ENCODE results near the gene NUP93.
"Not testable (repeated sequence)": the region's sequence is repeated elsewhere in the genome, so short reads cannot be mapped to it uniquely, and the experiment has no call there.

NUP93 gene

DNA sequence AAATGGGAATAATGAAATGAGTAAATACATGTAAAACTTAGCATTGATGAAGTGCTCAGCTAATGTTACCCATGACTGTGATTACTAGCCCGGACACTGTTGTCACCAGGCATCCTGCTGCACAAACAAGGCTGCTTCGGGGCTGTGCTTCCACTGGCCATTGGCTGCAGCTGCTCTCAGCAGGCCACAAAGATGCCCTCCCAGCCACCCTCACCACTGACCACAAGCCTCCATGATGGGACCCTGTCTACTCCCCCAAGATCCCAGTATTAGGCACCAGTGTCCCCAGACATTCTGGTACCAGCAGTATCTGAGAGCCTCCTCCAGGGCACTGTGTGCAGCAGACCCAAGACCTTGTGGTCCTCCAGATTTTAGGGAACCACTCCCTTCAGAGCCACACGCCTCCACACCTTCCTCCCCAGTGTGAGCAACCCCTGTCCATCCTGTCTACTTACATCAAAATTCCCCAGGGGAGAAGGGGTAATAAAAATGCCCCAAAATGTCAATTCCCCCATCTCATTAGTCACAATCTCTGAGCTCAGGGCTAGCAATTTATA is 19.7 kb upstream of the NUP93 start:
- no peak for DNase-seq

DNA sequence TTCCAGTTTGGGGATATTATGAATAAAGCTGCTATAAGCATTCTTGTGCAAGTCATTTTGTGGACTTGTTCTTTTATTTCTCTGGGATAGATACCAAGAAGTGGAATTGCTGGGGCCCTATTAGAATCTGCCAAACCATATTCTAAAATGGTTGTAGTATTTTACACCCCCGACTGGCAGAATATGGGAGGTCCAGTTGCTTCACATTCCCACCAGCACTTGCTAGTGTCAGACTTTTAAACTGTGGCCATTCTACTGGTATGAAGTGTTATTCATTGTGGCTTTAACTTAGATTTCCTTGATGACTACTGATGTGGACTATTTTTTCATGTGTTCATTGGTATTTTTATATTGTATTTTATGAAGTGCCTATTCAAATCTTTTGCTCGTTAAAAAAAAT is 18.1 kb upstream of the NUP93 start:
- no peak for DNase-seq

DNA sequence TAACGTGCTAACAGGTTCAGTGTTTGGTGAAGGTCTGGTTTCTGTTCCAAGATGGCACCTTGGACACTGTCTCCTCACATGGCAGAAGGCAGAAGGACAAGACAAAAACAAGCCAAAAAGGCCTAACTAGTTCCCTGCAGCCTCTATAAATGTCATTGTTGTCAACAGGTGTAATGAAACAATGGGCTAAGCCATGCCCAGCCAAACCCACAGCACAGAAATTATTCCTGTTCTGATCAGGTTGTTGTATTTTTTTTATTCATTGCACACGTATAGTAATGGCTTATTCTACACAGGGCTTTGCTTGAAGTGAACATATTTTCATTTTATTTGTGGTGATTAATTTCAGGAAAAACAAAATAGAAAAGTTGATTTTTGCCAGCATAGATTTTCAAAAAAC is 16.1 kb upstream of the NUP93 start:
- no peak for DNase-seq

DNA sequence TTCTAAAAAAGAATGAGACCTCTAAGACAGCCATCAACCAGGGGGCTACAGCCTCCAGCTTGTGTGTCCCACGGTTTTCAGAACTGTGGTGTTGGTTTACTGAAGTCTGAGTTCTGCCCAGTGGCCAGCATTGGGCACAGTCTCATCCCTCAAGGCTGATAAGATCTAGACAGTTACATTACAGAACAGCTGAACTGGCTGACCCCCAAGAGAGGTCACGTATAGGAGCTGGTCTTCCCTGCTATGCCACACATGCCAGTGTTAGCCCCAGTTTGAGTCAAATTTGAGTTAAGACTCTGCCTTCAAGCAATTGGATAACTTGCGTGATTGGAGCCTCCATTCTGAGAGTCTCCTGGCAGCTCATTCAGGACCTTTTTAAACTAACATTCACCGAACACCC is 14.8 kb upstream of the NUP93 start:
- DNase-seq: no peak

DNA sequence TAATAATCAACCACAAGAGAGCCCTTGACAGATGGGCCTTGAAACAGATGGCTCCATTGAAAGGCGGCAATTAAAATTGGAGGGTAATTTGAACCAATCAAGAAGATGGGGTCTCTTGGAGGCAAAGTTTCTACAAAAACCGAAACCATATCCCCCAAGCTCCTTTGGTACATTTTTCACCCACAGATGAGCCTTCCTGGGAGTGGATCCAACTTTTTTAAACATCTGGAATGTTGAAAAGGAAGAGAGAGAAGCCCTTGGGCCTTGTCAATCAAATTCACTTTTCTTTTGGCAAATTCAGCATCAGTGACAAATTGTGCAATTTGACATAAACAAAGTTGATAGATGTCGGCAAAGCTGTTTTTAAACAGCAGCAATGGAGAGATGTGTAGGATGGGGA is 13.2 kb upstream of the NUP93 start:
- no peak for DNase-seq

DNA sequence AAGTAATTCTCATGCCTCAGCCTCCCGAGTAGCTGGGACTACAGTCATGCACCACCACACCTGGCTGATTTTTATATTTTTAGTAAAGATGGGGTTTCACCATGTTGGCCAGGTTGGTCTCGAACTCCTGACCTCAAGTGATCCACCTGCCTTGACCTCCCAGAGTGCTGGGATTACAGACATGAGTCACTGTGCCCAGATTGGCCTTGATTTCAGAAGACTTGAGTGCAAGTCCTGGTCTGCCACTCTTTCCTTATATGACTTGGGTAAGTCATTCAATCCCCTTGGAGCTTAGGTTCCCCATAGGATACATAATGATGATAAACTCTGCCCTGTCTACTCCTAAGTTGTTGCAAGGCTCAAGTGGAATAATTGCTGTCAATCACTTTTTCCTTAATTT is 12.4 kb upstream of the NUP93 start:
- DNase-seq: not testable (repeated sequence)

DNA sequence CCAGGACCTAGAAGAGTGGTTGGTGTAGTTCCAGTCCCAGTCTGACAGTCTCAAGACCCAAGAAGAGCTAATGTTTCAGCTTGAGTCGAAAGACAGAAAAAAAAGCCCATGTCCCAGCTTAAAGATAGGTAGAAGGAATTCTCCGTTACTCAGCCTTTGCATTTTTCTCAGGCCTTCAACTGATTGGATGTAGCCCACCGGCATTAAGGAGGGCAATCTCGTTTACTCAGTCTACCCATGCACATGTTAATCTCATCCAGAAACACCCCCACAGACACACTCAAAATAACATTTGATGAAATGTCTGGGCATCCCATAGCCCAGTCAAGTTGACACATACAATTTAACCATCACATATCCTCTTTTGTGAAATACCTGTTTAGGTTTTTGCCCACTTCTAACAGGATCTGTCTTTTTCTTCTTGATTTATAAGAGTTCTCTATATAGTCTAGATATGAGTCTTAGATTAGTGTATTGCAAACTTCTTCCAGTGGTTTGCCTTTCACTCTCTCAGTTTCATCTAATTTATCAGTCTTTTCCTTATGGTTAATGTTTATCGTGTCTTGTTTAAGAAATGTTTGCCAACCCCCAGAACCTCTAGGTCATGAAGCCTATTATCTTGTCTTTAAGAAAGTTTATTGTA is 7.6 kb upstream of the NUP93 start:
- DNase-seq: no peak

DNA sequence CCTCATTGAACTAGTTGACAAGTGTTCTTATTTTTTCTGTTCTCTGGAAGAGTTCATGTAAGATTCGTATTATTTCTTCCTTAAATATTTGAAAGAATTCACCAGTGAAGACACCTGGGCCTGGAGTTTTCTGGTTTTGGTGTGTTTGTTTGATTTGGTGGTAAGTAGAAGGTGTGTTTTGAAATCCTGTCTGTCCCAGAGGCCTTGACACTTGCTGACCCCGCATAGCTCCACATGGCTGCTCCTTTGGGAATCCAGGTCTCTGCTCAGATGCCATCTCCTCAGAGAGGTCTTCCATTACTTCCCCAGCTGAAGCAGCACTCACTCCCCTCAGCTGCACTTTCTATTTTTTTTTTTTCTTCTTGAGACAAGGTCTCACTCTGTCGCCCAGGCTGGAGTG is 5.7 kb upstream of the NUP93 start:
- DNase-seq: no peak

DNA sequence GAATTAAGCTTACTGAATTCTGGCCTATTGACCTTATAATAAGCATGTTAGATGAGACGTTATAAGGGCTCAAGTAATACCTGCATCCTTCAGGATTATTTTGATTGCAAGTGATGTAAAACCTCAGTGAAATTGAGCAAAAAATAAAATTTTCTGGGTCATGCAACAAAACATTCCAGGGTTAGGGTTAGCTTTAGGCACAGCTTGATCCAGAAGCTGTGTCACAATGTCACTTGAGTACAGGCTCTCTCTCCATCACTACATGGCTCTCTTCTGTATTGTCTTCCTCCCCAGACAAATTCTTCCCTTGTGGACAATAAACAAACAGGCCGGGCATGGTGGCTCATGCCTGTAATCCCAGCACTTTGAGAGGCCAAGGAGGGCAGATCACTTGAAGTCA is 3.6 kb upstream of the NUP93 start:
- DNase-seq: no peak

DNA sequence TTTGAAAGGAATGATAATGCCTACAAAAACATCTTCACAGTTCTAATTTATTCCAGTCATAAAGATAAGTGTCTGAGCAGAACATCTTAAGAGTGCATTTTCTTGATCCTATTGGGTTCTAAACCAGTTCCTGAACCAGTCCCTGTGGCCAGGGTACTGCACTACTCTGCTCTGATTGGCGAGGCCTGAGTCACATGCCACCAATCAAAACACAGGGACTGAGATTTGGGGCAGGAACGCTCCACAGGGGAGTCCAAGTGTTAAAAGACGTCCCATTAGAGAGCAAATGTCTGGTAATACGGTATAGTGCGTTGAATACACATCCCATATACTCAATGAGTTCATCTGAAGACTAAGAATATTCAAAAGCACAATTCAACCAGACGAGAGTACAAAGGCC is 3.0 kb upstream of the NUP93 start:
- no peak for DNase-seq

DNA sequence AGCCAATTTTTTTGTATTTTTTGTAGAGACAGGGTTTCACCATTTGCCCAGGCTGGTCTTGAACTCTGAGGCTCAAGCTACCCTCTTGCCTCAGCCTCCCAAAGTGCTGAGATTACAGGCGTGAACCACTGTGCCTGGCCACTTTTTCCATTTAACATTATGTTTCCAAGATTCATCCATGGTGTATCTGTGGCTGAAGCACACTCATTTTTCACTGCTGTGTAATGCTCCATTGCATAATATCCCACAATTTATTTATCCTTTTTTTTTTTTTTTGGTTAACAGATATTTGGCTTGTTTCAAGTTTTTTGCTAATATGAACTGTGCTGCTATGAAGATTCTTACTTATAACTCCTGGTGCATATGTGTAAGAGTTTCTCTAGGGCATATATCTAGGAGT is 1.9 kb upstream of the NUP93 start:
- no peak for DNase-seq

DNA sequence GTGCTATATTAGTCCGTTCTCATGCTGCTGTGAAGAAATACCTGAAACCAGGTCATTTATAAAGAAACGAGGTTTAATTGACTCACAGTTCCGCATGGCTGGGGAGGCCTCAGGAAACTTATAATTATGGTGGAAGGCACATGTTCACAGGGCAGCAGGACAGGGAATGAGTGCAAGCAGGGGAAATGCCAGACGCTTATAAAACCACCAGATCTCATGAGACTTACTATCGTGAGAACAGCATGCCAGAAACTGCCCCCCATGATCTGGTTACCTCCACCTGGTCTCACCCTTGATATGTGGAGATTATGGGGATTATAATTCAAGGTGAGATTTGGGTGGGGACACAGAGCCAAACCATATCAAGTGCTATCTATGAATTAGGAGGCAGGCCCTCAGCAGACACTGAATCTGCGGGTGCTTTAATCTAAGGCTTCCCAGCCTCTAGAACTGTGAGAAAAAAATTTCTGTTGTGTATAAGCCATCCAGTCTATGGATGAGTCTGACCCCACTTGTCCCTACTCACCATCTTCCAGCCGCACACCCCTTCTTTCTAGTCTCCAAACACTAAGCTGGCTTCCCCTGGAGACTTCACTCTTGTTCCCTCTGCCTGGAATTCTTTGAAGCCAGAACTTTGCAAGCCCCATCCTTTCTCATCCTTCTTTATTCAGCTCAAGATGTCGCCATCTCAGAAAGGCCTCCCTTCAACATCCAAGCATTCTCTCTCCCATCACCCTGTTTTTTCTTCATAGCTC is 772 bp upstream of the NUP93 start:
- DNase-seq: no peak

DNA sequence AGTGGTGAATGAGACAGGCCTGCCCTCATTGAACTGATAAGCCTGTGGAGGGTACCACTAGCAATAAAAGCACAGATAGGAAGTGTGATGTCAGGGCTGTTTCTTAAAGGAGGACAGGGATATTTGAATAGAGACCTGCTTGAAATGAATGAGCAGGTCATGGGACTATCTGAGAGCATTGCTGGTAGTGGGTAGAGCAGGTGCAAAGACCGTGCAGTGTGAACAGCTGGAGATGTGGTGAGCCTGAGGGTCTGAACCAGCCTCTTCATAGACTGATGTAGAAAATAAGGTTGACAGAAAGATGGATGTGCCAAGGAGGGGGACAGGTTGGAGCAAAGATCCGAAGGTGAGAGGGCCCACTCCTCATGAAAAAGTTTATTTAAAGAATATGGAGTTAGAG is 2.4 kb downstream of the NUP93 start:
- DNase-seq: no peak

DNA sequence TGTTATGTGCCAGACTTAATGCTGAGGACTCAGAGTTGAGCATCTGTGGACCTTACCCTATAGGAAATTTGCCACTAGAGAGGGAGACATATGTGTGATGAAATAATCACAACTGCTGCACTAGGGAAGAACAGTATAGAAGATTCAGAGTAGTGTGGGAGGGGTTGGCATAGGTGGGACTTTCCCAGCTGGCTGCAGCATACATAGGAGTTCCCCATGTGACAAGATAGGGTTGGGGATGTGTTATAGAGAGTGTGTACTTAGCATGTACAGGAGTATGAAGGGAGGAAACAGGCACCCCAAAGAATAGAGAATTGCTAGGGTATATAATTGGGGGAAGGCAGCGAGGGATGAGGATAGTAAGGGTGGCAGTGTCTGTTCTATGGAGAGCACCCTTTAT is 2.9 kb downstream of the NUP93 start:
- DNase-seq: no peak

DNA sequence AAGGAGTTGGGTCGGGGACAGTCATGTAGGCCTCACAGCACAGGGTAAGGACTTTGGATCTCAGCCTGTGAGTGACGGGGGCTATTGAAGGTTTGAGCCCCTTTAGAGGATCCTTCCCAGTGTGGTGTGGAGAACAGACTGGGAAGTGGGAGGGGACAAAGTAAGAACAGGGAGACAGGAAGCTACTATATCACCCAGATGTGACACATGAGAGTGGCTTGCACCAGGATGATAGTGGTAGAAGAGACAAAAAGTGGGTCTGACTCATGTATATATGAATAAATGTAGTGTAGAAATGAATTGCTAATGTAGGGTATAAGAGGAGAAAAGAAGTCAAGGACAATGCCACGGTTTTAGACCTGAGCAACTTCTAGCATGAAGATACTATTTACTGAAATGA is 4.5 kb downstream of the NUP93 start:
- no peak for DNase-seq

DNA sequence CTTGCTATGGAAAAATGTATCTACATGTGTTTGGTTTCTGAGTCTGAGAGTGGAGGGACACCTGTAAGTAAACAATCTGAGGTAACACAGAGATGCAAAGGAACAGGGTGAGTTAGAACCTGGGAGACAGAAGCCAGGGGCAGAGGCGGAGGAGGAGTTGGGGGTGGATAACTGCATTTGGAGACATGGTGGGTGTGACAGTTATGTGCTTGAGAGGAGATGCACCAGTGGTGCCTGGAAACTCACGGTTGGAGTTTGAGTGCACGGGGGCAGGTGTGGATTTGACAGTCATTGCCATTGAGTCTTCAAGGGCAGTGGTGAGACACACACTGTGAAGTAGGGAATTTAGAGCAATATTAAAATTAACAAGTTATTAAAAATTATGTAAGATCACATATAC is 6.5 kb downstream of the NUP93 start:
- DNase-seq: no peak

DNA sequence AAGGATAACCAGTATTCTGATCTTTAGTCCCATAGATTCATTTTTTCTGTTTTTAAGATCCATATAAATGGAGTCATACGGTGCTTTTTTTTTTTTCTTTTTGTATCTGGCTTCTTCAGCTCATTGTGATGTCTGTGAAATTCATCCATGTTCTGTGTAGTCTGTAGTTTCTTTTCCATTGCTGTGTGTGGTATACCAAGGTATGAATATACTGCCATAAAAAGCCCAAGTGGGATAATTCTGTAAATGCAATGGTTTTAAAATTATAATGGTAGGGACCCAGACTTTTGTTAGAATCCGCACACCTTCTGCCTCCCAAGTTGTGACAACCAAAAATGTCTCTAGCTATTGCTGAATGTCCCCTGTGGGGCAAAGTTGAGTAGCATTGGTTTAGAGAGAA is 7.6 kb downstream of the NUP93 start:
- no peak for DNase-seq

DNA sequence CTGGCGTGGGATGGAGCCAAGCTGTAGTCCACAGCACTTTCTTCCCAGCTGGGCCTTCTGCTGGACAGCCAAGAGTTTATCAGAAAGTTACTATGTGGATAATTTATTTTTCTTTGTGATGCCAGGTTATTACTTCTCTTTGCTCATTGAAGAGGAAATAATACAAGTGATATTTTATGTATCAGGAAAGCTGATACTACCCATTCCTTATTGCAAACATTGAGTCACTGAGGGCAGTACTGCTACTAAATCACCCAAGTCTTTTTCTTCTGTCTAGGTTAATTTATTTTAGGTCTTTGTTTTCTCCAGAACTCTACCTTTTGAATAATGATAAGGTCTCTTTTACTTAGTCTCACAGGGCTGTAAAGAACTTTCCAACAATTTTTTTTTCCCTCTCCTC is 8.3 kb downstream of the NUP93 start:
- DNase-seq: no peak

DNA sequence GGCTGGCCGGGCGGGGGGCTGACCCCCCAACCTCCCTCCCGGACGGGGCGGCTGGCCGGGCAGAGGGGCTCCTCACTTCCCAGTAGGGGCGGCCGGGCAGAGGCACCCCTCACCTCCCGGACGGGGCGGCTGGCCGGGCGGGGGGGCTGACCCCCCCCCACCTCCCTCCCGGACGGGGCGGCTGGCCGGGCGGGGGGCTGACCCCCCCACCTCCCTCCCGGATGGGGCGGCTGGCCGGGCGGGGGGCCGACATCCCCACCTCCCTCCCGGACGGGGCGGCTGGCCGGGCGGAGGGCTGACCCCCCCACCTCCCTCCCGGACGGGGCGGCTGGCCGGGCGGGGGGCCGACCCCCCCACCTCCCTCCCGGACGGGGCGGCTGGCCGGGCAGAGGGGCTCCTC is 9.4 kb downstream of the NUP93 start:
- DNase-seq: not testable (repeated sequence)

DNA sequence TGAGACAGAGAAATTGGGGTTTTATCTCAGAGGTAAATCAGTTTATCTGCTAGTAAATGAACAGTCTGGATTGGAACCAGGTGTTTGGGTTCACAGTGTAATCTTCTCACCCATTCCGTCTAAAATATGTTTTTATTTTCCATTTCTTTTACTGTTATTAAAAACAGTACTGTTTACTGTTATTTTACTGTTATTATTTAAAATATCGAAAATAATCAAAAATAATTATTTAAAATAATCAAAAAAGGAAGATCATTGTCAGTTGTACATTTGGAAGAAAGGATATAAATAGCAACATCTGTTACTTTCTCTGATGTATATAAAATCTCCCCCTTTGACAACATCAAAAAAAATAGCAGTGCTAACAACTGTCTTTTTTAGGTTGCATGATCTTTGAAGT is 11.5 kb downstream of the NUP93 start:
- DNase-seq: no peak

DNA sequence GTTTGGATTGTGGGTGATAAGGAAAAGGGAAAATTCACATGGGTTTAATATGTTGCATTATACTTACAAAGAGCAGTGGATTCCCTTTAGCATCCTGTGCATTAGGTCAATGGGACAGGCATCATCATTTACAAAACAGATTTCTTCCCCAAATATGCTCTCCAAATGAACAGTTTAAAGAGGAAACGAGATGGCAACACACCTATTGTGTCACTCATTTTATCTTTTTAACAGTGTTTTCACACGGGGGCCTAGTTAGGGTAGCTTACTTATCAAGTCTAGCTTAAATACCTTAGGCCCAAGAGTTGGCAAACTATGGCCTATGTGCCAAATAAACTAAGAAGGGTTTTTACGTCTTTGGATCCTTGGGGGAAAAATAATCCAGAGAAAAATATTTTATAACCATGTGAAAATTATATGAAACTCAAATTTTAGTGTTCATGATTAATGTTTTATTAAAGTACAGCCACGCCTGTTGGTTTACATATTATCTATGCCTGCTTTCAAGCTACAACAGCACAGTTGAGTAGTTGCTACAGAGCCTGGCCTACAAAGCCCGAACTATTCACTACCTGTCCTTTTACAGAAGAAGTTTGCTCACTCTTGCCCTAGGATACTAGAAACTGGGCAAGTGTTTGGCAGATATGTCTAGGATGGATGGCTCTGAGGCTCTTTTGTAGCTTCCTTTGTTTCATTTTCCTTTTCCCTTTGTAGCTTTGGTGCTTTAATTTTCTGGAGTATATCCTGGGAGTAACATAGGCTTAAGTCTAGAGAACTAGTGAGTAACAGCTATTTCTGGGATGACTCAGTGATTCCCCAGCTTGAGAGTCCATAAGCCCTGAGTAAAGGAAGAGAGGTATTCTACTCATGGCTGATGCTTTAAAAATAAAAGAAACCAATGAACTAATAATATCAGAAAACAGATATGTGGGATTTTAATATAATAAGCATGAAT is 12.4 kb downstream of the NUP93 start:
- DNase-seq: no peak

DNA sequence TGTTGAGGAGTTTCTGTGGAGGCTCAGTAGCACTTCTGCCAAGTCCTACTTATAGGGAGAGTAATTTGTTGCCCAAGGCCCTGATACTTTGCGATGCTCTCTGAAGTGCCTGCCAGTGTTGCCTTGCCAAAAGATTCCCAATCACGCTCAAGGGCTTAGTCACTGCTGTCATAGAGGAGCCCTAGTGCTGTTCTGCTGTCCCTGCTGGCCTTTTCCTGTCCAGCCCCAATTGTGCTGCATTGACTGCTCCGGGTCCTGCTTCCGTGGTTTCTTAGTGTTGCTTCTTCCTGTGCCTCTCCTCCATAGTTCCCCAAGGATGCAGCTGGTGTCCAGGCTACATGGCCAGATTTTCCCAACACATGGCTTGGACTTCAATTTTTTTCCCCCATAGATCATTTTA is 13.9 kb downstream of the NUP93 start:
- no peak for DNase-seq

DNA sequence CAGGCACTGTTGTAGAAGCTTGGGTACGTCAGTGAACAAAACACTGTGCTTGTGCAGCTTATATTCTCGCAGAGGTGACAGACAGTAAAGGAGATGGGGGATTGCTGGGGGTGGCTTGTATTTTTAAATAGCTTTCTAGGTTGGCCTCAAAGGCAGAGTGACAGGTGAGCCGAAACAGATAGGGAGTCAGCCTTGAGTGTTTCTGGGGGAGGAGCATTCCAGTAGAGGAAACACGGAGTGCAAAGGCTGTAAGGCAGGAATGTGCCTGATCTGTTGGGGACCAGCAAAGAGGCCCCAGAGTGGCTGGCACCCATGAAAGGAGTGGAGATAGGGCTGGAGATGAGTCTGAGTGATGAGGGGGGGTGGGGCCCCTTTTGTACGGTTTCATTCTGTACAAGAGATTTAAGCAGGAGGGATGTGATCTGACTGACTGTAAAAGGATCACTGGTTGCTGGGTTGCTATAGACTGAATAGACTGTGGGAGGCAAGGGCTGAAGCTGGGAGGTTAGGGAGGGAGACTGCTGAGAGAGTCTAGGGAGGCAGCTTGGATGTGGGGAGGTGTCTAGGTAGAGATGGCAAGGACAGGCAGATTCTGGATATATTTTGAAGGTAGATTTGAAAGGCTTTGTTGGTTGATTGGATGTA is 15.2 kb downstream of the NUP93 start:
- DNase-seq: no peak
